Activated CD4-positive, CD25-positive, alpha-beta regulatory T cell treated with anti-CD3 and anti-CD28 coated beads, Interleukin-2, amount 50 U/mL, for 72 hours (primary cell): ENCODE data around the gene ASTN1.
A peak's percentile ranks its signal among the peaks of the same experiment; 100 is the strongest.

Source experiments
- DNase-seq: peaks from one replicate; pipeline ENCODE4 v3.0.0; 2021

The ASTN1 gene

GRCh38 chr1:176976771-176977170, 187.7 kb downstream of the ASTN1 start:
- DNase-seq = no peak

GRCh38 chr1:176976225-176976624, 188.3 kb downstream of the ASTN1 start:
- DNase-seq = no peak

GRCh38 chr1:176964687-176965086, 199.8 kb downstream of the ASTN1 start:
- no peak for DNase-seq

- no peak for DNase-seq
Measured at GRCh38 chr1:176963181-176963580, 201.3 kb downstream of the ASTN1 start.

GRCh38 chr1:176961678-176962077, 202.8 kb downstream of the ASTN1 start:
- no peak for DNase-seq

- DNase-seq = no peak
Measured at GRCh38 chr1:176959191-176959820, 205.2 kb downstream of the ASTN1 start.

GRCh38 chr1:176957603-176958002, 206.9 kb downstream of the ASTN1 start:
- no peak for DNase-seq

- no peak for DNase-seq
Measured at GRCh38 chr1:176954242-176954641, 210.3 kb downstream of the ASTN1 start.

- no peak for DNase-seq
Measured at GRCh38 chr1:176950736-176951324, 213.7 kb downstream of the ASTN1 start.

- DNase-seq = peak; percentile 31
Measured at GRCh38 chr1:176949033-176949662, 215.4 kb downstream of the ASTN1 start.

GRCh38 chr1:176944606-176945005, 219.9 kb downstream of the ASTN1 start:
- no peak for DNase-seq

- DNase-seq = no peak
Measured at GRCh38 chr1:176943783-176944182, 220.7 kb downstream of the ASTN1 start.

- no peak for DNase-seq
Measured at GRCh38 chr1:176942346-176942745, 222.2 kb downstream of the ASTN1 start.

- no peak for DNase-seq
Measured at GRCh38 chr1:176939993-176940392, 224.5 kb downstream of the ASTN1 start.

- DNase-seq = no peak
Measured at GRCh38 chr1:176938375-176938774, 226.1 kb downstream of the ASTN1 start.

GRCh38 chr1:176934370-176934769, 230.1 kb downstream of the ASTN1 start:
- DNase-seq = no peak

- no peak for DNase-seq
Measured at GRCh38 chr1:176932114-176933104, 232.1 kb downstream of the ASTN1 start.

- DNase-seq = no peak
Measured at GRCh38 chr1:176931526-176931925, 233.0 kb downstream of the ASTN1 start.

- DNase-seq = no peak
Measured at GRCh38 chr1:176926330-176927086, 238.0 kb downstream of the ASTN1 start.

GRCh38 chr1:176925223-176925622, 239.3 kb downstream of the ASTN1 start:
- DNase-seq = no peak

- no peak for DNase-seq
Measured at GRCh38 chr1:176923283-176923682, 241.2 kb downstream of the ASTN1 start.
